Measurements from ENCODE around the gene ORAI3. TPM values are rescaled to one million over a fixed set of nuclear protein-coding genes. Genes with fewer than 3 reads are reported as not detected.

ORAI3 gene
- total and polyA plus RNA-seq, 2 of the 13 experiments (the other 11 are each of a cell fraction or from before 2014, with no cell fraction given) = 11.4 to 32.0 TPM

DNA sequence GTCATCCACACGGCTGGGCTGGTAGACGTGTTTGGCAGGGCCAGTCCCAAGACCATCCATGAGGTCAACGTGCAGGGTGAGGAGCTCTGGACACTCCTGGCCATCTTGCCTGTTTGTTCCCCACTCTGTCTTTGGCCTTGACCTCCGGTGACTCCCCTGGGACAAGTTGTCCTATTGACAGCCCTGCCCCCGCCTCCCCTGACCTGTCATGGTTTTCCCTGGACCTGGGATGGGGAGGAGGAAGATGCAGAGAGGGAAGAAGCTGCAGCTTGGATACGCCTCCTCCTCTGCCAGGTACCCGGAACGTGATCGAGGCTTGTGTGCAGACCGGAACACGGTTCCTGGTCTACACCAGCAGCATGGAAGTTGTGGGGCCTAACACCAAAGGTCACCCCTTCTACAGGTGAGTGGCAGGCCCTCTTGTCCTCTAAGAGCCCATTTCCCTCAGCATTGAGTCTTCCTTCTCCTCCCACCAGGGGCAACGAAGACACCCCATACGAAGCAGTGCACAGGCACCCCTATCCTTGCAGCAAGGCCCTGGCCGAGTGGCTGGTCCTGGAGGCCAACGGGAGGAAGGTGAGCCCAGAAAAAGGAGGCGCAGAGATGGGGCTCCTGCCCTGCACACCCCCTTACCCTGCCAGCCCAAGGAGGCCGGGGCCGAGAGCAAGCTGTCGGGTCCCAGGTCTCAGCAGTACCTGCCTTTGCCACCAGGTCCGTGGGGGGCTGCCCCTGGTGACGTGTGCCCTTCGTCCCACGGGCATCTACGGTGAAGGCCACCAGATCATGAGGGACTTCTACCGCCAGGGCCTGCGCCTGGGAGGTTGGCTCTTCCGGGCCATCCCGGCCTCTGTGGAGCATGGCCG, 37.5 kb downstream of the ORAI3 start (continued):
- 0 out of 2 replicates have a peak, but pooled peaks have one; percentile 3 for TF ChIP-seq CSRNP1 (CRISPR knock-in tag; IDR thresholded peaks at IDR 0.05)
- TF ChIP-seq TOE1 (CRISPR knock-in tag; IDR thresholded peaks at IDR 0.05) = no peak
- TF ChIP-seq CAMTA2 (CRISPR knock-in tag; IDR thresholded peaks at IDR 0.05; ENCODE audit: borderline replicate concordance) = no peak
- TF ChIP-seq GPBP1L1 (CRISPR knock-in tag; IDR thresholded peaks at IDR 0.05) = no peak
- TF ChIP-seq ZNF652 (CRISPR knock-in tag; IDR thresholded peaks at IDR 0.05; ENCODE audit: borderline replicate concordance, low read depth) = no peak
- TF ChIP-seq ZNF484 (CRISPR knock-in tag; IDR thresholded peaks at IDR 0.05; ENCODE audit: borderline replicate concordance, low read depth) = no peak
- TF ChIP-seq RARA (CRISPR knock-in tag; IDR thresholded peaks at IDR 0.05) = peak; percentile 86
- TF ChIP-seq SCMH1 (CRISPR knock-in tag; IDR thresholded peaks at IDR 0.05; ENCODE audit: borderline replicate concordance) = no peak
- no peak for TF ChIP-seq ZNF709 (CRISPR knock-in tag; IDR thresholded peaks at IDR 0.05)
- TF ChIP-seq SP5 (CRISPR knock-in tag; IDR thresholded peaks at IDR 0.05; ENCODE audit: borderline replicate concordance, low read depth) = peak; percentile 42; the same call in 1 of the 2 replicates
- TF ChIP-seq ZNF296 (CRISPR knock-in tag; conservative IDR thresholded peaks at IDR 0.05) = no peak
- no peak for TF ChIP-seq HOXA3 (CRISPR knock-in tag; IDR thresholded peaks at IDR 0.05)
- no peak for TF ChIP-seq PAF1 (CRISPR knock-in tag; IDR thresholded peaks at IDR 0.05)
- no peak for TF ChIP-seq SRF (IDR thresholded peaks at IDR 0.05; ENCODE audit: low read depth, low read length)
- no peak; the same call in 1 of the 2 replicates for TF ChIP-seq EEA1 (CRISPR knock-in tag; IDR thresholded peaks at IDR 0.05; ENCODE audit: borderline replicate concordance)
- no peak for TF ChIP-seq HOXA5 (CRISPR knock-in tag; IDR thresholded peaks at IDR 0.05)
- TF ChIP-seq RFX5 (IDR thresholded peaks at IDR 0.05; ENCODE audit: low read depth, low read length) = no peak
- TF ChIP-seq KLF15 (CRISPR knock-in tag; IDR thresholded peaks at IDR 0.05; ENCODE audit: borderline replicate concordance) = no peak
